SJCRH30 (cell line): ENCODE measurements around the gene DLG5. TPM values are rescaled to one million over a fixed set of nuclear protein-coding genes. Genes with fewer than 3 reads are reported as not detected.

Experiments used
- DNase-seq, 2 experiments: peaks; one replicate each; pipeline ENCODE4 v3.0.0-alpha.2; 2015 to 2020
- H3K27ac ChIP-seq: fragments of 250-450 bp; sonication (Bioruptor Pico); 2 replicates; pipeline ENCODE4 v1.5.1; 2020; ENCODE audit warnings: mild to moderate bottlenecking, moderate library complexity
- H3K27me3 ChIP-seq: fragments of 250-450 bp; sonication (Bioruptor Pico); 2 replicates; pipeline ENCODE4 v1.5.1; 2020; ENCODE audit warnings: mild to moderate bottlenecking, moderate library complexity
- H3K36me3 ChIP-seq: fragments of 250-450 bp; sonication (Bioruptor Pico); 2 replicates; pipeline ENCODE4 v1.5.1; 2020; ENCODE audit warnings: mild to moderate bottlenecking, moderate library complexity
- H3K4me1 ChIP-seq: fragments of 250-450 bp; sonication (Bioruptor Pico); 2 replicates; pipeline ENCODE4 v1.5.1; 2020; ENCODE audit warnings: mild to moderate bottlenecking, moderate library complexity
- H3K4me3 ChIP-seq: fragments of 250-450 bp; sonication (Bioruptor Pico); 2 replicates; pipeline ENCODE4 v1.5.1; 2020; ENCODE audit warnings: mild to moderate bottlenecking, moderate library complexity
- H3K9me3 ChIP-seq: fragments of 250-450 bp; sonication (Bioruptor Pico); replicated peaks from 2 replicates; pipeline ENCODE4 v1.5.1; 2020; ENCODE audit warnings: mild to moderate bottlenecking, moderate library complexity
- total RNA-seq: library from RNA; depleted of rRNA; stranded (reverse); fragments of >200 nt; shearing (Covaris generic); gene quantifications from 2 replicates; pipeline ENCODE4 v1.2.3, GENCODE V29; 2014

The DLG5 gene
- total RNA-seq, 1 experiment from 2014 or later = 22.5 TPM

DNA sequence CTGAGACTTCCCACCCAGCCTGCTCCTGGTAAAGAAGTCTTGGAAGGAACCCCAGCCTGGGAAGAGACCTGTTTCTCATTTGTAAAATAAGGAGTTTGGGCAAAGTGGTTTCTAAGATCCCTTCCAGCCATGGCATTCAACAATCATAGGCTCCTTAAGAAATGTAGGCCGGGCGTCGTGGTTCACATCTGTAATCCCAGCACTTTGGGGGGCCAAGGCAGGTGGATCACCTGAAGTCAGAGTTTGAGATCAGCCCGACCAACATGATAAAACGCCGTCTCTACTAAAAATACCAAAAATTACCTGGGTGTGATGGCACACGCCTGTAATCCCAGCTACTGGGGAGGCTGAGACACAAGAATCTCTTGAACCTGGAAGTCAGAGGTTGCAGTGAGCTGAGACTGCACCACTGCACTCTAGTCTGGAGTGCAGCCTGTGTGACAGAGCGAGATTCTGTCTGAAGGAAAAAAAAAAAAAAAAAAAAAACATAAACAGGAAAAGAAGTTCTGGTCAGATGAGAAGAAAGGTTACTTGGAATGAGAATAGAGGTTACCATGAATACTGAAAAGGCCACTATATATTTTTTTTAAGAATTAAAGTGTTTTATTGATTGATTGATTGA lies 15.9 kb downstream of the DLG5 start:
- H3K27ac ChIP-seq = no peak overlapping the region

DNA sequence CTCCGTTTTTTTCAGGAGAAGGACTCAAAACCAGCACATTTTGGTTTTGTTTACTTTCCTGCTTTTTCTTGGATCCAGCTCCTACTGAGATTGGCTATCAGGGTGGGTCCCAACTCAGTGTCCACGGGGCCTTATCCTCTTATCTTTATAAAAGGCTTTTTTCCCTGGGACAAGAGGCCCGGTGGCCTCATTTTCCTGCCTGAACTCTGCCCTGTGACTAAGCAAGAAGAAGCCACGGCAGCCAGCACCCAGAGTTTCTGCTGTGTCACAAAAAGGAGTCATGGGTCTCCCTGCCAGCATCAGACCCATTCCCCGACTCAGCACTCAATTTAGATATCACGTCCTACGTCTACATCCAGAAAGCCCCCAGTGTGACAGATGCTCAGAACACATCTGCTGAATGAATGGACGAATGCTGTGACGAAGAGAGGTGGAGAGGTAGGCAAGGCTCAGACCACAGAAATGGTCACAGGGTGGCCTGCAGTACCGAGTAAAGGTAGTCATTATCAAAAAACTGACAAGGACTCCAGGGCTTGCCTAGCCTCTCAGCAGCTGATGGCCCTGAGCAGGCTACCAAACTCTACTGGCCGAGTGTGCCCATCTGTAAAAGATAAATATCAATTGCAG lies 16.7 kb downstream of the DLG5 start:
- Histone ChIP-seq H3K9me3 (no peaks in the 10 kb centered on the region), H3K4me1 (no peaks in the 10 kb centered on the region), H3K27ac (no peak overlapping the region), H3K4me3 (no peak overlapping the region), H3K27me3 (no peaks in the 10 kb centered on the region), H3K36me3 (no peaks in the 10 kb centered on the region)
- DNase-seq = no peak

More for the DNA sequence above, 15.9 kb downstream of the DLG5 start:
- no peak for DNase-seq
- Histone ChIP-seq H3K9me3 (no peaks in the 10 kb centered on the region), H3K4me3 (no peak overlapping the region), H3K27me3 (no peaks in the 10 kb centered on the region), H3K36me3 (no peaks in the 10 kb centered on the region), H3K4me1 (no peaks in the 10 kb centered on the region)

DNA sequence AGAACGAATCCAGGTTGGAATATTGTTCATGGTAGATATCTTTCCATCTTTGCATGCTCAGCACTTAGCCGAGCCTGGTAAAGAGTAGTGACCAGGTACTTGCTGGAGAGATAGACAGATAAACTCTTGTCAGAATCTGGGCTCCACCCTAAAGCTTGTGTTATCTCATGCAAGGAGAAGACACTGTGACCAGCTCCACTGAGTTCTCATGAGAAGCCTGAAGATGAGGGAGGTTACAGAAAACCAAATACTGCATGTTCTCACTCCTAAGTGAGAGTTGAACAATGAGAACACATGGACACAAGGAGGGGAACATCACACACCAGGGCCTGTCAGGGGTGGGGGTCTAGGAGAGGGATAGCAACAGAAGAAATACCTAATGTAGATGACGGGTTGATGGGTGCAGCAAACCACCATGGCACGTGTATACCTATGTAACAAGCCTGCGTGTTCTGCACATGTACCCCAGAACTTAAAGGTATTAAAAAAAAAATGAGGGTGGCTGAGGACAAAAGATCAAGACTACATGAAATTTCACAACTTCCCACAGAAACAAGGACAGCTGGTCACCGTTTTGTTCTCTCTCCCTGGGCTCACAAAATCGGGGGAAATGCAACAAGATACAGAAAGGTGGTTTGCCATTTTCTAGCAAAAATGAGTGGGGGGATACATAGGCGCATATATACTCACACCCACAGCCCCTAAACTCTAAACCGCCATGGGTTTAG lies 17.4 kb downstream of the DLG5 start:
- no peaks in the 10 kb centered on the region for H3K9me3 ChIP-seq
- H3K36me3 ChIP-seq = no peaks in the 10 kb centered on the region
- H3K27me3 ChIP-seq = no peaks in the 10 kb centered on the region
- H3K4me3 ChIP-seq = no peak overlapping the region
- no peak for DNase-seq
- H3K4me1 ChIP-seq = no peaks in the 10 kb centered on the region
- H3K27ac ChIP-seq = no peak overlapping the region

DNA sequence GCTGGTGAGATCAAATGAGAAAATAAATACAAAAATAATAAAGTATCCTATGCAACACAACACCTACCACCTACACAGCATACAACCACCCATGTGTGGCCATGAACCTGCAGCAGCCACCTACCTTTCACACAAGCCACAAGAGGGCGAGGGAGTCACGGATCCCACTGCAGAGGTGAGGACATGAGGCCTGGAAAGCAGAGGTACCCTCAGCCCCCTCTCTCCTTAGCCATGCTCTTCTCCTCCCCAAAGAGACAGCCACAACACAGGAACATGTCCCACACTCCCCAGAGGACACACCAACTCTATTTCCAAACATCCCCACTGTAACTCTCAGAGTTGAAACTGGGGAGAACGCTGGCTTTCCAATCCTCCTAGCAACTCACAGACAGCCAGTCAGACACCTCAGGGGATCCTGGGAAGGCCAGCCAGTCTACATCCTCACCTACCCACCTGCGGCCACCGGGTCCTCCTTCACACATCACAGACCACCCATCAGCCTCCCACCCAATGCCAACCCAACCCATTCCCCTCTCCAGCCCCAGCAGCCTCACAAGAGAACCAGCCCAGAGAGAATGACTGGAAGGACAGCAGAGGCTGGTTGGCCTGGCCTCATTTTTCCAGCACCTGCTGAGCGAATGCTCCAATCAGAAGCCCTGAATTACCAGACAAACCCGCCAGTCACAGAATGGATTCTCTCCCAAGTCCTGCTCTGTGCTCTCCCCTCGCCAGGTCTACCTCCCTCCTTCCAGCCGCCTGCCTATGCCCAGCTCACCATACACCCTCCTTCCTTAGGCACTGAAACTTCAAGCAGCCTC lies 18.4 kb downstream of the DLG5 start:
- Histone ChIP-seq H3K4me1 (no peaks in the 10 kb centered on the region), H3K27ac (no peak overlapping the region), H3K4me3 (no peak overlapping the region), H3K36me3 (no peaks in the 10 kb centered on the region), H3K9me3 (no peaks in the 10 kb centered on the region), H3K27me3 (no peaks in the 10 kb centered on the region)
- no peak for DNase-seq

DNA sequence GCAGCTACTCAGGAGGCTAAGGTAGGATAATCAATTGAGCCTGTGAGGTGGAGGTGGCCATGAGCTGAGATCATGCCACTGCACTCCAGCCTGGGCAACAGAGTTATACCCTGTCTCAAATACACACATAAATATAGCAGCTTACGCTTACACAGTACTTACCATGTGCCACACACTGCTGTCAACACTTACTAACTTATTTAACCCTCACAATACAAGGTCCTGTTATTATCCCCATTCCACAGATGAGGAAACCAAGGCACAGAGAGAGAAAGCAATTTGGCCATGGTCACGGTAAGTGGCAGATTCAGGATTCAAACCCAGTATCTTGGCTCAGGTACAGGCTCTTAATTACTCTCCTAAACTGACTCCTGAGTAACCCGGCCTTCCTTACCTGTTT lies 19.1 kb downstream of the DLG5 start:
- H3K36me3 ChIP-seq = no peaks in the 10 kb centered on the region
- no peak for DNase-seq
- H3K4me3 ChIP-seq = no peak overlapping the region
- no peak overlapping the region for H3K27ac ChIP-seq
- no peaks in the 10 kb centered on the region for H3K27me3 ChIP-seq
- no peaks in the 10 kb centered on the region for H3K4me1 ChIP-seq
- no peaks in the 10 kb centered on the region for H3K9me3 ChIP-seq

DNA sequence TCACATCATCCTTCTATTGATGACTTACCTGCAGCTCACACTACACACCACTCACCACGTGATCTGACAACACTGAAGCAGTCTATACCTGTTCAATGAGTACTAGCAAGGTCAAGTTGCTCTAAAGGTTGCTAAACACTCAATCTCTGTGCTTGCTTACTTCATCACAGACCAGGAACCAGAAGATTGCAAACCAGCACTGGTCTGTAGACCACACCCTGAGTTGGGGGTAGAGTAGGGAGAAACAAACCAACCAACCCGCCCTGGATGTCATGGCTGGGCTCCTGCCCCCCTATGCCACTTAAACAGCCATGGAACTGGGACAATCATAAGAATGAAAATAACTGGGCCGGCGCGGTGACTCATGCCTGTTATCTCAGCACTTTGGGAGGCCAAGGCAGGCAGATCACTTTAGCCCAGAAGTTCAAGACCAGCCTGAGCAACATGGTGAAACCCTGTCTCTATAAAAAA lies 19.6 kb downstream of the DLG5 start:
- no peak for DNase-seq
- Histone ChIP-seq H3K27me3 (no peaks in the 10 kb centered on the region), H3K4me3 (no peak overlapping the region), H3K9me3 (no peaks in the 10 kb centered on the region), H3K27ac (no peak overlapping the region), H3K36me3 (no peaks in the 10 kb centered on the region), H3K4me1 (no peaks in the 10 kb centered on the region)

DNA sequence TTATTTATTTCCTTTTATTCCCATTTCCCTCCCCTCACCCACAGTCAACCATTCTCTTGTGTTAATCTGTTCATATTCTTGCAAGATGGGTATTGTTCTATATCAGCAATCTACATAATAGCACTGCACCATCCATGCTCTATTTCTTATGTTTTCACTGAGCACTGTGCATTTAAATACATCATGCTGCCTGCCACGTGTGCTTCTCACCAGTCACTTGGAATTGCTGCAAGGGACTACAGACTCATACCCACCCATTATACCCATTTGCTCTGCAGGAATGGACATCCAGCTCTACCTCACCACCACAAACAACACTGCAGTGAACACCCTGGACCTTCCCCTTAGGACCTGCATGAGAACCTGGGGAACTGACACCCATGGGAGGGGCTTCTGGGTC lies 20.8 kb downstream of the DLG5 start:
- H3K27me3 ChIP-seq = no peaks in the 10 kb centered on the region
- H3K9me3 ChIP-seq = no peaks in the 10 kb centered on the region
- no peak for DNase-seq
- no peaks in the 10 kb centered on the region for H3K36me3 ChIP-seq
- H3K27ac ChIP-seq = no peak overlapping the region
- no peaks in the 10 kb centered on the region for H3K4me1 ChIP-seq
- H3K4me3 ChIP-seq = no peak overlapping the region

DNA sequence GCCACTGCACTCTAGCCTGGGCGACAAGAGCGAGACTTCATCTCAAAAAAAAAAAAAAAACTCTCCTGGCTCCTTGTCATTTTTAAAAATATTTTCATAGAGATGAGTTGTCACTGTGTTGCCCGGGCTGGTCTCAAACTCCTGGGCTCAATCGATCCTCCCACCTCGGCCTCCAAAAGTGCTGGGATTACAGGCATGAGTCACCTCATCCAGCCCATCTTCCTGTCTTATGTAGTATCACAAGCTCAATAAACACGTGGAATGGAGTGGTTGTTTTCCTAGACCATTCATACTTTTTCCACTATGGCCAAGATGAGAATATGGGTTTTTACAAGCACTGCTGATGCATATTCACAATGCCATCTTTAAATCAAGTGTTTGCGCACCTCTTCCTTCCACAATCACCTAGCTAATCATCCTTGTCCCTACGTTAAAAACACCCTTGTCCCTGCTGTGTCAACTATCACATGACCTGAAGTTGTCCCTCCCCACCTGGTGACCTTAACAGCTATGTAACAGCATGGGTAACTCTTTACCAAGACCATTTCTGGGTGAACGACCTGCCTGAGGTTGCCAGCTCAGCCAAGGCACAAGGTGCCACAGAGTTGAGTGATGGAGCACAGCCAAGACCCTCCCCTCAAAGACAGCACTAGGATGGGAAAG lies 21.3 kb downstream of the DLG5 start:
- no peaks in the 10 kb centered on the region for H3K9me3 ChIP-seq
- H3K36me3 ChIP-seq = no peaks in the 10 kb centered on the region
- H3K27me3 ChIP-seq = no peaks in the 10 kb centered on the region
- no peaks in the 10 kb centered on the region for H3K4me1 ChIP-seq
- H3K27ac ChIP-seq = no peak overlapping the region
- DNase-seq = no peak
- no peak overlapping the region for H3K4me3 ChIP-seq

DNA sequence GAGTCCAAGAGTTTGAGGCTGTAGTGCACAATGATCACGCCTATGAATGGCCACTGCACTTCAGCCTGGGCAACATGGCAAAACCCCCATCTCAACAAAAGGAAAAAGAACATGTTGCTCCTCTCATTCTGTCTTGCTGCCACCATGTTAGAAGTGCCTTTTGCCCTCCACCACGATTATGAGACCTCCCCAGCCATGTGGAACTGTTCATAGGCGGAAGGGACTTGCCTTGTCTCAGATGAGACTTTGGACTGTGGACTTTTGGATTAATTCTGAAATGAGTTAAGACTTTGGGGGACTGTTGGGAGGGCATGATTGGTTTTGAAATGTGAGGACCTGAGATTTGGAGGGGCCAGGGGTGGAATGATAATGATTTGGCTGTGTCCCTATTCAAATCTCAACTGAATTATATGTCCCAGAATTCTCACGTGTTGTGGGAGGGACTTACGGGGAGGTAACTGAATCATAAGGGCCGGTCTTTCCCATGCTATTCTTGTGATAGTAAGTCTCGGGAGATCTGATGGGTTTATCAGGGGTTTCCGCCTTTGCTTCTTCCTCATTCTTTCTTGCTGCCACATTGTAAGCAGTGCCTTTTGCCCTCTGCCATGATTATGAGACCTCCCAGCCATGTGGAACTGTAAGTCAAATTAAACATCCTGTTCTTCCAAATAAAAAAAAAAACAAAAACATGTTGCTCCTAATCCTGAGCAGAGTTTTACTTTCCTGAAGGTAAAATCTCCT lies 22.3 kb downstream of the DLG5 start:
- Histone ChIP-seq H3K9me3 (no peaks in the 10 kb centered on the region), H3K27ac (no peak overlapping the region), H3K36me3 (no peaks in the 10 kb centered on the region), H3K4me1 (peaks cover 4% of the 10 kb centered on the region; the same call in 1 of the 2 replicates), H3K4me3 (no peak overlapping the region), H3K27me3 (no peaks in the 10 kb centered on the region)
- DNase-seq = no peak

DNA sequence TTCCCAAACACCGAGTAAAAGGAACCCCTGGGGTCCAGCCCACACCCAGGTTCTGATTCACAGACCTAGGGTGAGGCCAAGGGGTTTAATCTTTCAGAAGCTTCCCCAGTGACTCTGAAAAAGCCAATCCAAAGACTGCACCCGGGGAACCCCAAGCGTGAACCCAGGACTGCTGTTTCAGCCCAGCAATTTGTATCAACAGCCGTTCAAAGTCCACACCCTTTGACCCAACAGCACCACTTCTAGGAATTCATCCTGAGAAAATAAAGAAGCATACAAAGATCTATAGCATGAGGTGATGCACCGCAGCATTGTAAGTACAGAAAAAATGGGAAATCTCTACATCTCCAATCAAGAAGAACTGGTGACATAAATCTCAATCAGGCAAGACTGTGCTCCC lies 24.4 kb downstream of the DLG5 start:
- no peak for DNase-seq
- no peak overlapping the region for H3K4me3 ChIP-seq
- H3K4me1 ChIP-seq = peaks cover 16% of the 10 kb centered on the region
- H3K27ac ChIP-seq = no peak overlapping the region
- no peaks in the 10 kb centered on the region for H3K9me3 ChIP-seq
- H3K36me3 ChIP-seq = no peaks in the 10 kb centered on the region
- H3K27me3 ChIP-seq = no peaks in the 10 kb centered on the region

DNA sequence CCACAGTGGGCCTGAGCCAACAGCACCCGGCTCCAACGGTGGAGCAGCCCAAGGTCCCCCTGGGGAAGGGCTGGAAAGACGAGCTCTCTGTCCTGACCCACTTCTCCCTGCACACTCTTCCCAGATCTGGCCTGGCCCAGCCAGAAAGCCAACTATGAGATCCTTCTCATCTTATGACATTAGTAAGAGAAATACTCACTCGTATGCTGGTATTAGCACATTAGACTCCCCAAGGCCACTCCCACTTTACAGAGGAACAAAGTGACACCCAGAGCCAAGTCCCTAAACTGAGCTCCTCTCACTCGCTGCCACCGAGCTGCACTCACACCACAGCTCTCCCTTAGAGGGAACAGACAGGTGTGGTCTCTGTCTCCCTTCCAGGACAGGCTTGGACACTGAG lies 24.8 kb downstream of the DLG5 start:
- H3K4me3 ChIP-seq = no peak overlapping the region
- DNase-seq = no peak
- H3K27ac ChIP-seq = no peak overlapping the region
- H3K4me1 ChIP-seq = peaks cover 16% of the 10 kb centered on the region
- H3K9me3 ChIP-seq = no peaks in the 10 kb centered on the region
- H3K36me3 ChIP-seq = no peaks in the 10 kb centered on the region
- H3K27me3 ChIP-seq = no peaks in the 10 kb centered on the region

DNA sequence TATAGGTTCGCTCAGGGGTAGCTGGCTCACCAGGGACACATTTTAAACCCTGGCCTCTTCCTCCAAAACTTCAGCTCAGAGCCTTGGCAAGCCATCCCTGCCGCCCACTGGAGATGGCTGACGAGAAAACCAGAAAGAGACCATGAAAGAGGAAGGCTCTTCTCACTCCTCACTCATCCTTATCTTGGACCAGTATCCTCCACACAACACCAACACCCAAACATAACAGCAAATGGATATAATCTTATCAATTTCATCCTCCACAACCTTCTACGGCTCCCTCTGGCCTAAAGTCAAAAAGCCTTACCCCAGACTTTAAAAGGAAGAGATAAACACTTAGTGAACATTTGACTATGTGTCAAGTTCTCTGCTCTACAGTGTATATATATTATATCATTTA lies 26.9 kb downstream of the DLG5 start:
- Histone ChIP-seq H3K9me3 (no peaks in the 10 kb centered on the region), H3K4me3 (no peak overlapping the region), H3K36me3 (no peaks in the 10 kb centered on the region), H3K27ac (no peak overlapping the region), H3K4me1 (peaks cover 18% of the 10 kb centered on the region), H3K27me3 (no peaks in the 10 kb centered on the region)
- no peak for DNase-seq

DNA sequence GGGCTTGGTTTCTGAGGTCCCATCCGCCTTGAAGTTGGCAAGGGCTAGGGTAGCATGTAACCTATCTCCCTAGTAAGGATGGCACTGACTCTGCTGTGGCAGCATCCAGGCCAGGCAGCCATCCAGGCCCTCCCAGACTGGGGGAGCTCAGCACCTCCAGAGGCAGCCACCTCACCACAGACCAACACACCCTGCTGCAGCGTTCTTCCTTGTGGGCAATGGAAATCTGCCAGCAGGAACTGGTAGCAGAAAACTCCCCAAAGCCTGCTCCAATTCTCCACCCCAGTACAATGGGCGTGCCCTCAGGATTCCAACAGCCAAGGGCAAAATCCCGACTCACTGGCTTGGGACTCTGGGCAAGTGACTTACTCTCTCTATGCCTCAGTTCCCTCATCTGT lies 27.5 kb downstream of the DLG5 start:
- H3K4me1 ChIP-seq = peaks cover 18% of the 10 kb centered on the region
- no peaks in the 10 kb centered on the region for H3K27me3 ChIP-seq
- H3K9me3 ChIP-seq = no peaks in the 10 kb centered on the region
- H3K27ac ChIP-seq = peak overlapping the region; percentile 28; the same call in 1 of the 2 replicates
- H3K36me3 ChIP-seq = no peaks in the 10 kb centered on the region
- peak; percentile 40 to 58 for DNase-seq
- H3K4me3 ChIP-seq = no peak overlapping the region
